Endothelial cell of umbilical vein (primary cell): ENCODE data around the gene TNS1. TPM values are rescaled to one million over a fixed set of nuclear protein-coding genes. Genes with fewer than 3 reads are reported as not detected.

Experiments used
- BruUV-seq: library from RNA; stranded (reverse); fragments of 400-500 nt; replicated peaks from 2 replicates; lab custom pipeline; 2021; lab: Mats Ljungman, UMichigan
- CTCF ChIA-PET: fragments of 300-600, 350-600 bp; sonication (Branson Sonifier 250); formaldehyde crosslinking; loops from one replicate; lab custom pipeline; 2021; ENCODE audit warnings: antibody characterized with exemption, inconsistent platforms; lab: Charles Lee
- POLR2A ChIA-PET: fragments of 300-600, 350-600 bp; sonication (Branson Sonifier 250); formaldehyde crosslinking; loops from one replicate; lab custom pipeline; 2021; ENCODE audit warnings: antibody characterized with exemption, inconsistent platforms; lab: Charles Lee
- DNase-seq: peaks from one replicate; pipeline ENCODE4 v3.0.0-alpha.2; 2011; ENCODE audit warnings: low read depth, low spot score
- FAIRE-seq: peaks from 2 replicates; lab custom pipeline; 2011; peaks lifted over from hg19 to GRCh38; lab: Jason Lieb, UNC
- H2AFZ ChIP-seq: 2 replicates; pipeline ENCODE4 v1.6.0; 2012; ENCODE audit warnings: low read depth, low read length, control low read depth, inconsistent platforms
- H3K27ac ChIP-seq: 2 replicates; pipeline ENCODE4 v1.5.1; 2011; ENCODE audit warnings: low read depth, mild to moderate bottlenecking, control low read depth, low read length, moderate library complexity; ENCODE audit not compliant: insufficient read depth
- H3K27me3 ChIP-seq, 2 experiments: 2 replicates each; pipeline versions ENCODE4 v1.6.0 to v1.6.1; 2011; ENCODE audit warnings: low read length in 2 of 2, mixed read lengths in 1 of 2; ENCODE audit not compliant: control insufficient read depth in 2 of 2, insufficient read depth in 2 of 2
- H3K36me3 ChIP-seq, 2 experiments: 2 replicates in 1 of 2; 3 replicates in 1 of 2; pipeline ENCODE4 v1.5.1; 2011; ENCODE audit warnings: low read length in 2 of 2, mild to moderate bottlenecking in 1 of 2, moderate library complexity in 1 of 2; ENCODE audit not compliant: control insufficient read depth in 2 of 2, insufficient read depth in 2 of 2; ENCODE audit errors: extremely low read depth in 1 of 2
- H3K4me1 ChIP-seq: 3 replicates; pipeline ENCODE4 v1.5.1; 2011; ENCODE audit warnings: mild to moderate bottlenecking, low read length; ENCODE audit not compliant: control insufficient read depth, insufficient read depth; ENCODE audit errors: extremely low read depth
- H3K4me2 ChIP-seq: 2 replicates; pipeline ENCODE4 v1.6.1; 2011; ENCODE audit warnings: low read length, control low read depth, mixed read lengths; ENCODE audit not compliant: insufficient read depth
- H3K4me3 ChIP-seq, 3 experiments: fragments of 200-600 bp in 1 of 3; sonication (generic), shearing (Covaris generic) in 1 of 3; replicated peaks in 1 of 3; 2 replicates each; pipeline ENCODE4 v1.5.1; 2011 to 2016; ENCODE audit warnings: control low read depth in 3 of 3, low read length in 3 of 3, mild to moderate bottlenecking in 2 of 3, inconsistent platforms in 1 of 3, low read depth in 1 of 3, moderate library complexity in 1 of 3; ENCODE audit not compliant: insufficient read depth in 1 of 3
- H3K79me2 ChIP-seq: 2 replicates; pipeline ENCODE4 v1.6.0; 2012; ENCODE audit warnings: low read length, inconsistent platforms; ENCODE audit not compliant: control insufficient read depth, insufficient read depth
- H3K9ac ChIP-seq: replicated peaks from 2 replicates; pipeline ENCODE3; 2011; ENCODE audit warnings: low read length, control low read depth; ENCODE audit not compliant: insufficient read depth; ENCODE audit errors: extremely low read depth
- H3K9me1 ChIP-seq: replicated peaks from 3 replicates; pipeline ENCODE4 v1.6.0; 2011; ENCODE audit warnings: mild to moderate bottlenecking, low read length; ENCODE audit not compliant: control insufficient read depth, insufficient read depth; ENCODE audit errors: extremely low read depth
- H3K9me3 ChIP-seq: replicated peaks from 2 replicates; pipeline ENCODE4 v1.5.1; 2012; ENCODE audit warnings: low read length, inconsistent platforms; ENCODE audit not compliant: control insufficient read depth, insufficient read depth
- H4K20me1 ChIP-seq: replicated peaks from 2 replicates; pipeline ENCODE3; 2011; ENCODE audit warnings: mild to moderate bottlenecking, low read length; ENCODE audit not compliant: control insufficient read depth, insufficient read depth; ENCODE audit errors: extremely low read depth
- EZH2 ChIP-seq: IDR thresholded peaks from 2 replicates; pipeline ENCODE4 v1.6.1; 2012; ENCODE audit warnings: borderline replicate concordance, low read depth, mild to moderate bottlenecking, moderate library complexity, low read length, inconsistent platforms; ENCODE audit not compliant: severe bottlenecking
- FOS ChIP-seq: IDR thresholded peaks from 2 replicates; pipeline ENCODE4 v1.6.1; 2011; ENCODE audit warnings: mild to moderate bottlenecking, low read length, moderate library complexity, borderline replicate concordance; ENCODE audit not compliant: insufficient read depth
- GATA2 ChIP-seq: IDR thresholded peaks from 2 replicates; pipeline ENCODE4 v1.7.0; 2011; ENCODE audit warnings: low read depth, mild to moderate bottlenecking, moderate library complexity, mixed read lengths, low read length; ENCODE audit not compliant: insufficient read length, insufficient read depth
- JUN ChIP-seq: IDR thresholded peaks from 2 replicates; pipeline ENCODE4 v1.6.1; 2011; ENCODE audit warnings: borderline replicate concordance, low read depth; ENCODE audit not compliant: insufficient read length, insufficient read depth
- MAX ChIP-seq: IDR thresholded peaks from 2 replicates; pipeline ENCODE4 v1.6.1; 2011; ENCODE audit not compliant: insufficient read depth, insufficient read length
- MYC ChIP-seq: IDR thresholded peaks from one replicate; pipeline ENCODE4 v1.6.1; 2011; ENCODE audit warnings: mild to moderate bottlenecking, low read depth, low read length
- POLR2A ChIP-seq: IDR thresholded peaks from 2 replicates; pipeline ENCODE4 v1.6.1; 2012; ENCODE audit warnings: low read depth, mild to moderate bottlenecking, control low read depth, low read length
- POLR2AphosphoS5 ChIP-seq: IDR thresholded peaks from 2 replicates; pipeline ENCODE4 v1.6.1; 2012; ENCODE audit warnings: low read depth, mild to moderate bottlenecking, control low read depth, low read length, moderate library complexity; ENCODE audit not compliant: insufficient read depth
- dilution Hi-C: fragments of 300-500 bp; cut with MboI; formaldehyde crosslinking; loops from one replicate; pipeline ENCODE4 v1.15.0; 2019; ENCODE audit warnings: low sequenced_read_pairs; ENCODE audit not compliant: extremely low pct_ligation_motif_present
- intact Hi-C: fragments of 100-400 bp; cut with micrococcal nuclease; formaldehyde crosslinking; loops from one replicate; pipeline ENCODE4 v1.10.0; 2022
- polyA plus RNA-seq, 4 experiments: library from polyadenylated mRNA; depleted of rRNA in 3 of 4; stranded (reverse) in 3 of 4; unstranded in 1 of 4; fragments of >200 nt; gene quantifications; 2 replicates each; pipeline versions ENCODE4 v1.2.1 to v1.2.3, GENCODE V29; 2011 to 2012; ENCODE audit warnings: missing spikeins in 1 of 4
- total RNA-seq: library from RNA; stranded (reverse); gene quantifications from 2 replicates; pipeline ENCODE4 v1.2.3, GENCODE V29; 2021
- TF ChIP-seq, protein P1 (sequence below), 2 donors: IDR thresholded peaks; 1 replicate in 1 of 2; 2 replicates in 1 of 2; pipeline ENCODE4 v1.5.1; 2011; ENCODE audit warnings: low read length in 2 of 2, mild to moderate bottlenecking in 2 of 2, moderate library complexity in 2 of 2, control low read depth in 1 of 2, inconsistent platforms in 1 of 2, low read depth in 1 of 2; ENCODE audit not compliant: insufficient read depth in 1 of 2; ENCODE audit errors: extremely low read depth in 1 of 2

The TNS1 gene
- total and polyA plus RNA-seq, 2 donors (not counting 3 experiments of a cell fraction or from before 2014, with no cell fraction given): 11.0 to 52.1 TPM

DNA sequence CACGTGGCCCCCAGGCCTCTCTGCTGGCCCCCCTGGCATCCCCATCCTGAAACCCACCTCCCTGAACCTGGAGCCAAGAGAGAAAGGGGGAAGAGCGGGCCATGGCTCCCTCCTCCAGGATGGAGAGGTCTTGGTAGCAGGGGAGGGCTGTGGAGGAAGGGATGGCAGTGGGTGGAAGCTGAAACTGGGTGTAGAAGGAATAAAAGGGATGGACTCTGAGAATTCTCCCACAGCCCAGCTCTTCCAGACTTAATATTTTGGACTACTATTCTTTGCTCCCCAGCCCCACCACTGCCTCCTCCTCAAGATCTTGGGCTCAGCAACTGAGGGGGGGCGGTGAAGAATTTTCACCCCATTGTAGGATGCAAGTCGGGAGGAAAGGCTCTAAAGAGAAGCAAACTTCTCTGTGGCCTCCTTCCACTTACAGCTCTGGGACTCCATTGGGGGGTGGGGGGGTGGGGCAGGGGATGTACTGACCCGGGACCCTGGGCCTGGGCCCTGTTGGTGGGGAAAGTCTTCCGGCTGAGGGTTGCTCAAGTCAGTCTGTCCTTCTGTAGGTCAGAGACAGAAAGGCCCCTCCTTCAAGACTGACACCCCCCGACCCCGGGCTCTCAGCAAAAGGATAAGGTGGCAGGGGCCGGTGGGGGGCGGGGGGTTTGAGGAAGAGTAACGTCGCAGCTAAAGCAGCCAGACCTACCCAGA is 501 bp downstream of the TNS1 start:
- dilution Hi-C loops: no loop called here

More for the DNA sequence above, 501 bp downstream of the TNS1 start:
- Histone ChIP-seq H2AFZ (no peak overlapping the region), H3K4me2 (no peak overlapping the region), H3K36me3 (no peaks in the 10 kb centered on the region), H3K9ac (no peak overlapping the region), H3K4me3 (no peak overlapping the region), H3K79me2 (no peaks in the 10 kb centered on the region), H3K27ac (no peak overlapping the region), H3K4me1 (peaks cover 2% of the 10 kb centered on the region), H3K9me3 (no peaks in the 10 kb centered on the region), H3K9me1 (no peaks in the 10 kb centered on the region), H3K27me3 (no peaks in the 10 kb centered on the region), H4K20me1 (no peaks in the 10 kb centered on the region)
- TF ChIP-seq GATA2 (no peak), EZH2 (no peak), MYC (no peak), POLR2AphosphoS5 (no peak), POLR2A (no peak), JUN (no peak), FOS (no peak), MAX (no peak)
- TF ChIP-seq, protein P1, sequence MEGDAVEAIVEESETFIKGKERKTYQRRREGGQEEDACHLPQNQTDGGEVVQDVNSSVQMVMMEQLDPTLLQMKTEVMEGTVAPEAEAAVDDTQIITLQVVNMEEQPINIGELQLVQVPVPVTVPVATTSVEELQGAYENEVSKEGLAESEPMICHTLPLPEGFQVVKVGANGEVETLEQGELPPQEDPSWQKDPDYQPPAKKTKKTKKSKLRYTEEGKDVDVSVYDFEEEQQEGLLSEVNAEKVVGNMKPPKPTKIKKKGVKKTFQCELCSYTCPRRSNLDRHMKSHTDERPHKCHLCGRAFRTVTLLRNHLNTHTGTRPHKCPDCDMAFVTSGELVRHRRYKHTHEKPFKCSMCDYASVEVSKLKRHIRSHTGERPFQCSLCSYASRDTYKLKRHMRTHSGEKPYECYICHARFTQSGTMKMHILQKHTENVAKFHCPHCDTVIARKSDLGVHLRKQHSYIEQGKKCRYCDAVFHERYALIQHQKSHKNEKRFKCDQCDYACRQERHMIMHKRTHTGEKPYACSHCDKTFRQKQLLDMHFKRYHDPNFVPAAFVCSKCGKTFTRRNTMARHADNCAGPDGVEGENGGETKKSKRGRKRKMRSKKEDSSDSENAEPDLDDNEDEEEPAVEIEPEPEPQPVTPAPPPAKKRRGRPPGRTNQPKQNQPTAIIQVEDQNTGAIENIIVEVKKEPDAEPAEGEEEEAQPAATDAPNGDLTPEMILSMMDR (IDR thresholded peaks at IDR 0.05; ENCODE audit: extremely low read depth in 1 of 2, insufficient read depth in 1 of 2, low read depth in 1 of 2, low read length in 2 of 2): no peak
- BruUV-seq: no TSS peak
- no peak for DNase-seq
- ChIA-PET CTCF (interaction anchor here (1.5 kb wide), 1 partner anchor 8 kb away, joined by 10 read pairs; no protein-coding TSS in a partner anchor), POLR2A (no interaction called here)
- intact Hi-C loops: no loop called here
- FAIRE-seq: no peak
